Adrenal gland (tissue), 12 donors: ENCODE data around the gene FAF1. TPM values are rescaled to one million over a fixed set of nuclear protein-coding genes. Genes with fewer than 3 reads are reported as not detected.
A peak's percentile ranks its signal among the peaks of the same experiment; 100 is the strongest.

ENCODE experiments used
- DNase-seq, 7 donors: peaks; one replicate each; pipeline ENCODE4 v3.0.0-alpha.2; 2019 to 2020
- H3K27ac ChIP-seq, 5 donors: fragments of 200-600 bp; sonication (generic) in 4 of 5; 1 replicate in 3 of 5; 2 replicates in 2 of 5; pipeline versions ENCODE4 v1.5.1 to v1.8.0; 2016 to 2020; ENCODE audit warnings: mild to moderate bottlenecking in 1 of 5
- H3K27me3 ChIP-seq: fragments of 200-600 bp; 2 replicates; pipeline ENCODE4 v1.8.0; 2021
- H3K36me3 ChIP-seq, 2 donors: fragments of 200-600 bp; replicated peaks in 1 of 2; 1 replicate in 1 of 2; 2 replicates in 1 of 2; pipeline versions ENCODE4 v1.5.1 to v1.8.0; 2018 to 2022
- H3K4me1 ChIP-seq, 2 donors: fragments of 200-600 bp; replicated peaks in 1 of 2; 1 replicate in 1 of 2; 2 replicates in 1 of 2; pipeline versions ENCODE4 v1.5.1 to v1.8.0; 2018 to 2021
- H3K4me3 ChIP-seq, 4 donors: fragments of 200-600 bp; sonication (generic) in 3 of 4; one replicate each; pipeline ENCODE4 v1.5.1; 2016 to 2018
- H3K9me3 ChIP-seq, 3 donors: fragments of 200-600 bp; sonication (generic) in 1 of 3; replicated peaks in 1 of 3; 1 replicate in 2 of 3; 2 replicates in 1 of 3; pipeline versions ENCODE4 v1.5.1 to v1.8.0; 2016 to 2021
- POLR2A ChIP-seq, 2 donors: fragments of 450-650 bp; IDR thresholded peaks; one replicate each; pipeline ENCODE4 v1.6.1; 2017; ENCODE audit warnings: antibody characterized with exemption in 2 of 2, mild to moderate bottlenecking in 2 of 2, moderate library complexity in 1 of 2
- WGBS, 4 donors: extraction: QIAGEN DNeasy Blood & Tissue Kit in 2 of 4; methylation state at CpG; one replicate each; pipeline versions ENCODE4 v1.1.5 to v1.1.7; 2013 to 2017; 5-methylcytosine and 5-hydroxymethylcytosine counted together
- intact Hi-C, 2 donors: fragments of 100-400 bp; cut with DNase I; formaldehyde crosslinking; loops; one replicate each; pipeline versions ENCODE4 v1.14.1 to v1.15.0; 2022 to 2023
- polyA plus RNA-seq, 3 donors: library from polyadenylated mRNA; stranded (reverse); fragments of 200-250 nt in 2 of 3; fragments of 350-450 nt in 1 of 3; fragmentation: Illumina TruSeq in 1 of 3; extraction: RNeasy Lipid Tissue Mini Kit (QIAGEN cat#74804) in 1 of 3; gene quantifications; one replicate each; pipeline ENCODE4 v1.2.3, GENCODE V29; 2013 to 2014
- total RNA-seq, 9 donors: library from RNA; depleted of rRNA in 4 of 9; stranded (reverse); fragments of >200 nt in 4 of 9; fragments of 120-200 nt in 1 of 9; fragmentation: NEBNext Ultra II Directional in 1 of 9; extraction: Animal tissue kit (Norgen Biotek cat#: 25700) in 1 of 9; gene quantifications; one replicate each; pipeline versions ENCODE4 v1.1.0 to v1.2.4, GENCODE V29; 2013 to 2023
- TF ChIP-seq, protein P1 (sequence below), 6 experiments: fragments of 450-650 bp in 4 of 6; fragments of 200-600 bp in 2 of 6; sonication (generic) in 1 of 6; IDR thresholded peaks; 1 replicate in 5 of 6; 2 replicates in 1 of 6; pipeline versions ENCODE4 v1.5.1 to v1.8.0; 2016 to 2021; ENCODE audit warnings: antibody characterized with exemption in 6 of 6, mild to moderate bottlenecking in 2 of 6, moderate library complexity in 1 of 6
- donor health status: healthy with polysubstance abuse.
- donor health status: Bipolar disorder and iron deficiency.
- donor health status: DM: yes; HTN: yes; CAD: no.
- donor health status: DM: no; HTN: no; CAD: no.
- donor health status: DM: no; HTN: no; CAD: no.
- donor health status: DM: yes; HTN: yes; CAD: no.

Gene FAF1
- total and polyA plus RNA-seq, 12 donors, result 23.4 to 88.4 (median 44.5) TPM

DNA sequence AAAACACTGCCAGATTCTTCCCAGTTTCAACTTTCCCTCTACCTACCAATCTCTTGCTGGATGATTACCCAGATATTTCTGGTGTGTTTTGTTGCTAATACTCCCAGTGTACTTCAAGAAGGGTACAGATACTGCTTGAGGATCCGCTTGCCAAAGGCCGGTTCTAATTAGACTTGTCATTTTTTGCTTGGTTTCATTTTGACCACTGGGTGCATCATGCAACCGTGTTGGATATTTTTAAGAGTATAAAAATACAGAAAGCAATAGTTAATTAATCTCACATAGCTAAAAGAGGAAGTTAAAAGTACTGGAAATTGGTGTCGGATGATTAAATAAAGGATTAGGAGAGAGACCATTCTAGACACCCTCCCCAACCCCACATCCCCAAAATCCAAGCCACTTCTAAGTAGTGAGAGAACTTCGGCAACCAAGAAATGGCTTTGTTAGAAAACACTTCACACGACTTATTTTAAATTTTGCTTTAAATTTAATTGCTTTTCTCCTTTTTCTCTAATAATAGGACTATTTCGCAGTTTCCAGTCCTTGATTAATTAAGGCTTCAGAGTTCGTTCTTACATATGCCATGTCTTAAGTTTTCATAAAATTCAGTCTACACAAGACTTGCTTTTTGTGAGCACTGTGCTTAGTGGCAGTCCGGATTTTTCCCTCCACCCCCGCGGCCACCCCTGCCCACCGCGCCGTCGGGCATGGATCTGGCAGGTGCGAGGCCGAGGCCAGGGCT lies 7.5 kb upstream of the FAF1 start:
- Histone ChIP-seq H3K4me1 (peaks cover 0 to 21% of the 10 kb centered on the region in 2 donors), H3K4me3 (peak overlapping the region in 3 of 4 donors; percentile 71 to 94 (median 94)), H3K9me3 (peaks cover 0 to 6% (median 0%) of the 10 kb centered on the region in 3 donors), H3K27ac (peak overlapping the region; percentile 96 to 100 (median 98)), H3K27me3 (no peaks in the 10 kb centered on the region), H3K36me3 (no peaks in the 10 kb centered on the region)
- intact Hi-C loops, result loop anchor here in 1 of 2 donors (10.0 kb wide), 1 partner anchor 193 kb away; no protein-coding TSS in a partner anchor
- TF ChIP-seq POLR2A (IDR thresholded peaks at IDR 0.05), result peak in 1 of 2 donors; percentile 12
- TF ChIP-seq, protein P1, sequence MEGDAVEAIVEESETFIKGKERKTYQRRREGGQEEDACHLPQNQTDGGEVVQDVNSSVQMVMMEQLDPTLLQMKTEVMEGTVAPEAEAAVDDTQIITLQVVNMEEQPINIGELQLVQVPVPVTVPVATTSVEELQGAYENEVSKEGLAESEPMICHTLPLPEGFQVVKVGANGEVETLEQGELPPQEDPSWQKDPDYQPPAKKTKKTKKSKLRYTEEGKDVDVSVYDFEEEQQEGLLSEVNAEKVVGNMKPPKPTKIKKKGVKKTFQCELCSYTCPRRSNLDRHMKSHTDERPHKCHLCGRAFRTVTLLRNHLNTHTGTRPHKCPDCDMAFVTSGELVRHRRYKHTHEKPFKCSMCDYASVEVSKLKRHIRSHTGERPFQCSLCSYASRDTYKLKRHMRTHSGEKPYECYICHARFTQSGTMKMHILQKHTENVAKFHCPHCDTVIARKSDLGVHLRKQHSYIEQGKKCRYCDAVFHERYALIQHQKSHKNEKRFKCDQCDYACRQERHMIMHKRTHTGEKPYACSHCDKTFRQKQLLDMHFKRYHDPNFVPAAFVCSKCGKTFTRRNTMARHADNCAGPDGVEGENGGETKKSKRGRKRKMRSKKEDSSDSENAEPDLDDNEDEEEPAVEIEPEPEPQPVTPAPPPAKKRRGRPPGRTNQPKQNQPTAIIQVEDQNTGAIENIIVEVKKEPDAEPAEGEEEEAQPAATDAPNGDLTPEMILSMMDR (IDR thresholded peaks at IDR 0.05), result no peak
- WGBS, 4 donors, result 7 to 15% (median 9%) methylated on average over 11 to 17 of the region's 17 CpGs
- DNase-seq, result peak in 4 of 7 donors; percentile 29 to 40 (median 30)

DNA sequence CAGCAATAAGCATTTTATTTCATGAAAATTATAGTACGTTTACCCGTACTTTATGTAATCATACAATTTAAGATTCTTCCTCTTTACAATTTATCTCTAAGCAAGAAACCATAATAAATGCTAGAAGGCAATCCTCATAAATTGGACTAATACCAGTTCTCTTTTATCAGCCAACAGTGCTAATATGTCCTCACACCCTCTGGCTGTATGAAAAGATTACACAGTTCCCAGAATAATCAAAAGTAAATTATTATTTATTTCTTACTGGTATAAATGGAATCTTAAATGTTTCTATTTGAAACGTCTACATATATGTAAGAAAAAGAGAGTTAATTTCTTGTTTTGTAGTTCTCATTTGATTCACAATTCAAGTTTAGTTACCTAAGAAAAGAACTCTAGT lies 6.9 kb upstream of the FAF1 start:
- DNase-seq, result no peak
- intact Hi-C loops, result loop anchor here in 1 of 2 donors (10.0 kb wide), 1 partner anchor 192 kb away; no protein-coding TSS in a partner anchor
- H3K9me3 ChIP-seq, result peaks cover 0 to 5% (median 0%) of the 10 kb centered on the region in 3 donors
- peaks cover 0 to 17% of the 10 kb centered on the region in 2 donors for H3K4me1 ChIP-seq
- WGBS, 4 donors, result 57 to 71% (median 64%) methylated on average over 3 of the region's 3 CpGs
- H3K4me3 ChIP-seq, result peak overlapping the region in 1 of 4 donors; percentile 71
- peak overlapping the region; percentile 96 to 100 (median 98) for H3K27ac ChIP-seq
- no peaks in the 10 kb centered on the region for H3K36me3 ChIP-seq
- no peak for TF ChIP-seq POLR2A (IDR thresholded peaks at IDR 0.05)
- TF ChIP-seq, protein P1 (IDR thresholded peaks at IDR 0.05), result no peak
- no peaks in the 10 kb centered on the region for H3K27me3 ChIP-seq

DNA sequence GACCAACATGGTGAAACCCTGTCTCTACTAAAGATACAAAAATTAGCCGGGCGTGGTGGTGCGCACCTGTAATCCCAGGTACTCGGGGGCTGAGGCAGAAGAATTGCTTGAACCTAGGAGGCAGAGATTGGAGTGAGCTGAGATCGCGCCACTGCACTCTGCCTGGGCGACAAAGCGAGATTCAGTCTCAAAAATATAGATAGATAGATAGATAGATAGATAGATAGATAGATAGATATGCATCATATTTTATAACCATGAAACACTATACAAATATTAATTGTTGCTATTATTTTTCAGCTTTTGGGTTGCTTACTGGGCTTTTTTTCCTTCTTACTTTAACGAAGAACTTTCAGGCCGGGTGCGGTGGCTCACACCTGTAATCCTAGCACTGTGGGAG lies 4.8 kb upstream of the FAF1 start:
- WGBS, 4 donors, result 91 to 95% (median 93%) methylated on average over 11 of the region's 11 CpGs
- Histone ChIP-seq H3K27me3 (no peaks in the 10 kb centered on the region), H3K27ac (no peak overlapping the region), H3K9me3 (no peaks in the 10 kb centered on the region), H3K4me3 (no peak overlapping the region), H3K36me3 (no peaks in the 10 kb centered on the region), H3K4me1 (peaks cover 0 to 13% of the 10 kb centered on the region in 2 donors)
- DNase-seq, result no peak
- no peak for TF ChIP-seq POLR2A (IDR thresholded peaks at IDR 0.05)
- intact Hi-C loops, result loop anchor here in 1 of 2 donors (10.0 kb wide), 1 partner anchor 190 kb away; no protein-coding TSS in a partner anchor

DNA sequence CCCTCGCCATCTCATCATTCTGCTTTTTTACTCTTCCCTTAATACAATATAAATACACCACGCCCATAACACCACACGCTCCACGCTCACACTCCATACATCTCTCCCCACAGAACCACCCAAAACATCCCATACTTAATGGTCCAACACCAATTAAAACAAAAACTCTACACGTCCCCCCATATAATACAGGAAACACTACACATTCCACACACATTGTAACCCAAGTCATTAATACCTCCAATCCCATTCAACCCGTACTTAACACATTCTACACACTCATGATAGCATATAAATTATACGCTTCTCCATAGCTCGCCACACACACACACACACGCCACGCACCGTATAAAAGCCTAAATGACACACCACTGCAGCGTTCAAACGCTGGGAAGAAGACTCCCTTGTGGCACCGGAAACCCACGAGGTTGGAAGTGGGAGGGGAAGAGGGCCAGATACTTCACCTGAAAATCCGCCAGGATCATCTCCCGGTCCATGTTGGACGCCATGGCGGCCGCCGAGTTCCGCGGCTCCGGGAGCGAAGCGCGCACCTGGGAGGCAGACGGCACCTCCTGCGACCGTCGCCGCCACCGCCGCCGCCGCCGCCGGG lies 659 bp downstream of the FAF1 start:
- Histone ChIP-seq H3K27me3 (no peaks in the 10 kb centered on the region), H3K4me3 (peak overlapping the region in 3 of 4 donors; percentile 34 to 79 (median 39)), H3K27ac (peak overlapping the region in 4 of 5 donors; percentile 72 to 93 (median 86)), H3K36me3 (no peaks in the 10 kb centered on the region), H3K9me3 (no peaks in the 10 kb centered on the region), H3K4me1 (peaks cover 8 to 16% of the 10 kb centered on the region in 2 donors)
- 1 to 3% (median 2%) methylated on average over 15 to 38 of the region's 38 CpGs for WGBS, 4 donors
- intact Hi-C loops, result no loop called here
- no peak for TF ChIP-seq POLR2A (IDR thresholded peaks at IDR 0.05)
- TF ChIP-seq, protein P1 (IDR thresholded peaks at IDR 0.05), result no peak
- DNase-seq, result peak; percentile 42 to 67 (median 57)
